Stimulated activated CD8-positive, alpha-beta memory T cell treated with anti-CD3 and anti-CD28 coated beads, Interleukin-12 subunit alpha, Interleukin-12 subunit beta, amount 100 ng/mL, for 4 hours (primary cell): Measurements from ENCODE around the gene CROCC.

ENCODE experiments used
- DNase-seq: peaks from one replicate; pipeline ENCODE4 v3.0.0-alpha.2; 2020; ENCODE audit warnings: low read depth

CROCC gene

GRCh38 chr1:16984717-16985116, 63.0 kb downstream of the CROCC start:
- no peak for DNase-seq

GRCh38 chr1:16986113-16986512, 64.4 kb downstream of the CROCC start:
- DNase-seq: no peak

GRCh38 chr1:16986560-16986959, 64.8 kb downstream of the CROCC start:
- no peak for DNase-seq

- no peak for DNase-seq
Observed at GRCh38 chr1:16986962-16987361, 65.2 kb downstream of the CROCC start.

- DNase-seq: no peak
Observed at GRCh38 chr1:16988210-16988609, 66.5 kb downstream of the CROCC start.

- DNase-seq: no peak
Observed at GRCh38 chr1:16989676-16990391, 68.1 kb downstream of the CROCC start.

GRCh38 chr1:16991571-16991970, 69.8 kb downstream of the CROCC start:
- DNase-seq: no peak

- DNase-seq: no peak
Observed at GRCh38 chr1:16992102-16992501, 70.4 kb downstream of the CROCC start.

- DNase-seq: no peak
Observed at GRCh38 chr1:16992675-16993074, 70.9 kb downstream of the CROCC start.

- no peak for DNase-seq
Observed at GRCh38 chr1:16993521-16994038, 71.8 kb downstream of the CROCC start.

- no peak for DNase-seq
Observed at GRCh38 chr1:16996845-16997244, 75.1 kb downstream of the CROCC start.

- no peak for DNase-seq
Observed at GRCh38 chr1:16998589-16998988, 76.9 kb downstream of the CROCC start.

GRCh38 chr1:16999863-17000262, 78.1 kb downstream of the CROCC start:
- DNase-seq: no peak

- DNase-seq: no peak
Observed at GRCh38 chr1:17001760-17002523, 80.2 kb downstream of the CROCC start.

- no peak for DNase-seq
Observed at GRCh38 chr1:17002524-17002902, 80.8 kb downstream of the CROCC start.

- DNase-seq: no peak
Observed at GRCh38 chr1:17004466-17005364, 83.0 kb downstream of the CROCC start.

- DNase-seq: no peak
Observed at GRCh38 chr1:17005365-17005740, 83.6 kb downstream of the CROCC start.

- DNase-seq: no peak
Observed at GRCh38 chr1:17007121-17007520, 85.4 kb downstream of the CROCC start.

GRCh38 chr1:17008208-17008855, 86.6 kb downstream of the CROCC start:
- DNase-seq: no peak

- no peak for DNase-seq
Observed at GRCh38 chr1:17009706-17010105, 88.0 kb downstream of the CROCC start.

- DNase-seq: no peak
Observed at GRCh38 chr1:17011092-17011438, 89.3 kb downstream of the CROCC start.
